Activated naive CD4-positive, alpha-beta T cell treated with anti-CD3 and anti-CD28 coated beads, Interleukin-2, amount 10 ng/mL, durations not matched to agents 5 hours and 36 hours (primary cell): ENCODE data around the gene TMED3. TPM values are rescaled to one million over a fixed set of nuclear protein-coding genes. Genes with fewer than 3 reads are reported as not detected.

Experiments
- total RNA-seq, 2 experiments: library from RNA; stranded (reverse); gene quantifications; one replicate each; pipeline ENCODE4 v1.2.3, GENCODE V29; 2021

Gene TMED3
- total RNA-seq: 10 to 100 TPM; 30.2 to 33.0 TPM

DNA sequence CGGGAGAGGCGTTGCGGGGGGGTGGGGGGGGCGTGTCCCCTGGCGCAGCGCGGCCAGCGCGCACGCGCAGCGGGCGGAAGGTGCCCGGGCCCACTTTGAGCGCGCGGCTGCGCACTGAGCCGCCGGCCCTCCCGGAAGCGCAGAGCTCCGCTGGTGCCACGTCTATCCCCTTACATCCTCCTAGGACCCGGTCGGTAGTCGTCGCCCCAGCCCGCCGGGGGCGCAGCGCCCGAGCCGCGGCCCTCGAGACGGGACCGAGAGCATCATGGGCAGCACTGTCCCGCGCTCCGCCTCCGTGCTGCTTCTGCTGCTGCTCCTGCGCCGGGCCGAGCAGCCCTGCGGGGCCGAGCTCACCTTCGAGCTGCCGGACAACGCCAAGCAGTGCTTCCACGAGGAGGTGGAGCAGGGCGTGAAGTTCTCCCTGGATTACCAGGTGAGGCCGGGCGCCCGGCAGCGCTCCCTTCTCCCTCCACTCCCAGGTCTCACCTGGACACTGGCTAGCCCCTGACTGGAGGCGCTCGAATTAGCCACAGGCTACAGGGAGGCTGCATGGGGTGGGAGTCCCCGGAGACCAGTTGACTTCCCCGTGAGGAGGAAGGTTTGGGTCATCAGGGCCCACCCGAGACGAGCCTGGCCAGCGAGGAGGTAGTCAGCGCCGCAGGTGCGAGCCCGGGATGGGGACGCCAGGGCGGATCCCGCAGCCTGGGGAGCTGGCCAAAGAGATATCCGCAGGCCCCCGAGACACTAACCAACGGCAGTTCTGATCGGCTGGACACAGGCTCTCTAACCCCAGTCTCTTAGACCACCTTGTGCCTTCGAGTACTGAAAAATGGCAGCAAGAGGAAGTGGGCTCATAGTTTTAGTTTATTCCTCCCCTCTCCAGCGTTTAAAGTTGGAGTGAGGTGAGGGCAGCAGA is at the start of gene TMED3:
Gene TMED3 (plus strand): TSS at position 128 of the 916 bp plus-strand sequence. CDS start 138 bp downstream, at position 266.

DNA sequence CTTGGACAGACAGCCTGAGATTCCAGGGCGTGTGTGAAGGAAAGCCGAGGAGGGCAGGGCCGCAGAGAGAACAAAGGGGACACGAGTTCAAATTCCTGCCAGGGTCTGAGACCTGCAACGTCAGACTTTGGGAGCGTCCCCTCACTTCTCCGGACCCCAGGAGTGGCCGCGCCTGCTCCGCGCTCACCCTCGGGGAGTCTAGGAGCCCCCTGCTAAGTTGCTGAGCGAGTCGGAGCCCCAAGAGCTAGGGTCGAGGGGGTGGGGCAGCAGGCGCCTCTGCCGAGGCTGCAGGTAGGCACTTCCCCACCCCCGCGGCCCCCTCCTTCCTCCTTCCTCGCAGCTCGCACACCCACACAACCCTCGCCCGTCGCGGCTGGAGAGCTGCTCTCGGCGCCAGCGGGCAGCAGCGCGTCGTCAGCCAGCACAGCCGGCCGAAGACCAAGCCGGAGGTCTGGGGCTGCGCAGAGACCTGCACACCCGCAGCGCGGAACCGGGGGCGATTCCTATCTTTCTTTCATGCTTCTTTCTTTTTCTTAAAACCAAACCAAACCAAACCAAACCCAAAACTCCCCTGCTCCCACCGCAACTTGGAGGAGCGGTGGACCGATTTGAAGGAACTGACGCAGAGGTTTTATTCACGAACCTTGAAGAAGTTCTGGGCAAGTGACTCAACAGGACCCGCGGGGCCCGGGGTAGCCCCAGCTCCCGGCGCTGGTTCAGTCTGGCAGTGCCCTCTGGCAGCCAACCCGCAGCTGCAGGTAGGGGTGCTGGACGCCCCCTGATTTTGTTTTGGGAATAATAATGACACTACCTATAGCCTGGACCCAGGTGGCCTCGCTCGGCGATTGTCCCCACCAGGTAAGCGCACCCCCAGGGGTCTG is 28.3 kb upstream of the TMED3 start, which contains the start of gene ANKRD34C:
Gene ANKRD34C (plus strand): TSS at position 352 of the 881 bp plus-strand sequence. CDS start 10,563 bp downstream, outside the sequence.

Other genes starting within 250 kb of the TMED3 start
- gene RASGRF1, start 220.3 kb upstream of the TMED3 start, total RNA-seq: not detected
- not detected for gene ANKRD34C, start 28.4 kb upstream of the TMED3 start, total RNA-seq
- under 1 TPM; 0.33 to 0.58 TPM for gene MINAR1, start 121.2 kb downstream of the TMED3 start, total RNA-seq